Measurements from ENCODE around the gene SLC35D1. TPM values are rescaled to one million over a fixed set of nuclear protein-coding genes. Genes with fewer than 3 reads are reported as not detected.
"Not testable (repeated sequence)": the region's sequence is repeated elsewhere in the genome, so short reads cannot be mapped to it uniquely, and the experiment has no call there.

The SLC35D1 gene
- total and polyA plus RNA-seq, 2 donors: 6.3 to 9.4 TPM

DNA sequence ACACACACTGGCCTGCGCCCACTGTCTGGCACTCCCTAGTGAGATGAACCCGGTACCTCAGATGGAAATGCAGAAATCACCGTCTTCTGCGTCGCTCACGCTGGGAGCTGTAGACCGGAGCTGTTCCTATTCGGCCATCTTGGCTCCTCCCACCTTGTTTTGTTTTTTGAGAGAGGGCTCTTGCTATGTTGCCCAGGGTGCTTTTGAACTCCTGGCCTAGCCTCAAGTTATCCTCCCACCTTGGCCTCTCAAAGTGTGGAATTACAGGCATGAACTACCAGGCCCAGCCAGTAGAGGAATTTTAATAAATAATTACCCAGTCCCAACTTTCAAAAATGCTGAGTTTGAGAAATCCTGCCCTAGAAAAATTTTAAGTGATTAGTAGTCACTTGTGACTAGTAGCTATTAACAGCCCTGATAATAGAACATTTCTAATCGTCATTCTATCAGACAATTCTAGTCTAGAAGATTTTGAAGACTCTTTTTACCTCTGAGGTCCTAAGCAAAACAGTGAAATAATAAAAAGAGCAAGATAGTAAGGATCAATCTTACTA is 30.9 kb upstream of the SLC35D1 start:
- Histone ChIP-seq H3K4me3 (ENCODE audit: low read length in 2 of 2) (no peak overlapping the region), H3K27ac (ENCODE audit: low read depth in 1 of 2, low read length in 1 of 2) (no peak overlapping the region), H3K4me1 (ENCODE audit: control insufficient read depth in 2 of 2, insufficient read depth in 2 of 2, low read length in 2 of 2) (no peaks in the 10 kb centered on the region), H3K9me3 (ENCODE audit: control insufficient read depth in 2 of 2, insufficient read depth in 1 of 2, low read length in 1 of 2) (no peaks in the 10 kb centered on the region), H3K36me3 (ENCODE audit: control insufficient read depth in 2 of 2, insufficient read depth in 2 of 2, low read length in 1 of 2) (no peaks in the 10 kb centered on the region), H3K27me3 (ENCODE audit: control insufficient read depth in 2 of 2, insufficient read depth in 1 of 2, low read length in 1 of 2) (no peaks in the 10 kb centered on the region)
- 99% methylated on average over 7 of the region's 9 CpGs for WGBS
- DNase-seq (ENCODE audit: low read depth in 6 of 9, low spot score in 9 of 9): no peak

- no peaks in the 10 kb centered on the region for H3K4me1 ChIP-seq (ENCODE audit: control insufficient read depth in 2 of 2, insufficient read depth in 2 of 2, low read length in 2 of 2)
- H3K27ac ChIP-seq (ENCODE audit: low read depth in 1 of 2, low read length in 1 of 2): no peak overlapping the region
- WGBS: 98% methylated on average over 3 of the region's 3 CpGs
- H3K9me3 ChIP-seq (ENCODE audit: control insufficient read depth in 2 of 2, insufficient read depth in 1 of 2, low read length in 1 of 2): no peaks in the 10 kb centered on the region
- no peak for DNase-seq (ENCODE audit: low read depth in 6 of 9, low spot score in 9 of 9)
- no peak overlapping the region for H3K4me3 ChIP-seq (ENCODE audit: low read length in 2 of 2)
- H3K27me3 ChIP-seq (ENCODE audit: control insufficient read depth in 2 of 2, insufficient read depth in 1 of 2, low read length in 1 of 2): no peaks in the 10 kb centered on the region
- H3K36me3 ChIP-seq (ENCODE audit: control insufficient read depth in 2 of 2, insufficient read depth in 2 of 2, low read length in 1 of 2): no peaks in the 10 kb centered on the region
Observed at GRCh38 chr1:67078291-67078690, 24.3 kb upstream of the SLC35D1 start.

DNA sequence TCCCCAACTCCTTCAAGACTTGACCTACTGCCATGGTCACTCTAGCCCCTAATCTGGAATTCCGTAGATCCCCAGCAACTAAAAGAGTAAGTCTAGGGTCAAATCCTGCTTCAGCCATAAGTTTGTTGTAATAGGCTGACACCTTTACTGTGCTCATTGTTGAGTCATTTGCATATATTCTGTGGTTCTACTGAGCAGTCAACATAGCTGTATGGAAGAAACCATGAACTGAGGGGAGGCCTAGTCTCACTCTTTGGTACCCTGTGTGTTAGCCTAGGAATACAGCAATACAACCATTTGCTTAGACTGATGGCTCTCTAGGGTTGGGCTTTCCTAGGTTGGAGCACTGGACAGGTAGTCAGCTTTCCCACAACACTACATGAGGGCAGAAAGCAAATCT is 23.6 kb upstream of the SLC35D1 start:
- H3K27me3 ChIP-seq (ENCODE audit: control insufficient read depth in 2 of 2, insufficient read depth in 1 of 2, low read length in 1 of 2): no peaks in the 10 kb centered on the region
- H3K4me3 ChIP-seq (ENCODE audit: low read length in 2 of 2): no peak overlapping the region
- no peak overlapping the region for H3K27ac ChIP-seq (ENCODE audit: low read depth in 1 of 2, low read length in 1 of 2)
- no peaks in the 10 kb centered on the region for H3K9me3 ChIP-seq (ENCODE audit: control insufficient read depth in 2 of 2, insufficient read depth in 1 of 2, low read length in 1 of 2)
- no peaks in the 10 kb centered on the region for H3K4me1 ChIP-seq (ENCODE audit: control insufficient read depth in 2 of 2, insufficient read depth in 2 of 2, low read length in 2 of 2)
- H3K36me3 ChIP-seq (ENCODE audit: control insufficient read depth in 2 of 2, insufficient read depth in 2 of 2, low read length in 1 of 2): no peaks in the 10 kb centered on the region
- DNase-seq (ENCODE audit: low read depth in 6 of 9, low spot score in 9 of 9): no peak
- WGBS: 96% methylated on average over 1 of the region's 1 CpG

DNA sequence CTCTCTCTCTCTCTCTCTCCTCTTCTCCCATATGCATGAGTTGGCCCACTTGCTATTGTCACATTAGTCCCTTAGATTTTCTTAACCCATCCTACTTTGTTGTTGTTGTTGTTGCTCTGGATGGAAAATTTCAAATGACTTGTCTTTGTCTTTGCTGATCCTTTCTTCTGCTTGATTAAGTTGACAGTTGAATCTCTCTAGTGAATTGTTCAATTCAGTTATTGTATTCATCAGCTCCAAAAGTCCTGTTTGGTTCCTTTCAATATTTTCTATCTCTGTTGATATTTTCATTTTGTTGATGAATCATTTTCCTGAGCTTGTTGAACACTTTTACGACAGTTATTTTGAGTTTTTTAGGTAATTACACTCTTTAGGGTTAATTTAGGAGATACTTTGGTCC is 18.8 kb upstream of the SLC35D1 start:
- H3K4me3 ChIP-seq (ENCODE audit: low read length in 2 of 2): no peak overlapping the region
- no peaks in the 10 kb centered on the region for H3K36me3 ChIP-seq (ENCODE audit: control insufficient read depth in 2 of 2, insufficient read depth in 2 of 2, low read length in 1 of 2)
- H3K4me1 ChIP-seq (ENCODE audit: control insufficient read depth in 2 of 2, insufficient read depth in 2 of 2, low read length in 2 of 2): no peaks in the 10 kb centered on the region
- H3K27ac ChIP-seq (ENCODE audit: low read depth in 1 of 2, low read length in 1 of 2): no peak overlapping the region
- no peaks in the 10 kb centered on the region for H3K27me3 ChIP-seq (ENCODE audit: control insufficient read depth in 2 of 2, insufficient read depth in 1 of 2, low read length in 1 of 2)
- no peak for DNase-seq (ENCODE audit: low read depth in 6 of 9, low spot score in 9 of 9)
- peaks cover 0 to 5% of the 10 kb centered on the region in 2 donors for H3K9me3 ChIP-seq (ENCODE audit: control insufficient read depth in 2 of 2, insufficient read depth in 1 of 2, low read length in 1 of 2)
- 96% methylated on average over 1 of the region's 1 CpG for WGBS

- 63% methylated on average over 3 of the region's 3 CpGs for WGBS
- H3K4me1 ChIP-seq (ENCODE audit: control insufficient read depth in 2 of 2, insufficient read depth in 2 of 2, low read length in 2 of 2); H3K4me3 ChIP-seq (ENCODE audit: low read length in 2 of 2); DNase-seq (ENCODE audit: low read depth in 6 of 9, low spot score in 9 of 9); H3K36me3 ChIP-seq (ENCODE audit: control insufficient read depth in 2 of 2, insufficient read depth in 2 of 2, low read length in 1 of 2); H3K27me3 ChIP-seq (ENCODE audit: control insufficient read depth in 2 of 2, insufficient read depth in 1 of 2, low read length in 1 of 2); H3K27ac ChIP-seq (ENCODE audit: low read depth in 1 of 2, low read length in 1 of 2): not testable (repeated sequence)
- H3K9me3 ChIP-seq (ENCODE audit: control insufficient read depth in 2 of 2, insufficient read depth in 1 of 2, low read length in 1 of 2): peaks cover 0 to 10% of the 10 kb centered on the region in 2 donors
Observed at GRCh38 chr1:67067655-67068054, 13.7 kb upstream of the SLC35D1 start.

DNA sequence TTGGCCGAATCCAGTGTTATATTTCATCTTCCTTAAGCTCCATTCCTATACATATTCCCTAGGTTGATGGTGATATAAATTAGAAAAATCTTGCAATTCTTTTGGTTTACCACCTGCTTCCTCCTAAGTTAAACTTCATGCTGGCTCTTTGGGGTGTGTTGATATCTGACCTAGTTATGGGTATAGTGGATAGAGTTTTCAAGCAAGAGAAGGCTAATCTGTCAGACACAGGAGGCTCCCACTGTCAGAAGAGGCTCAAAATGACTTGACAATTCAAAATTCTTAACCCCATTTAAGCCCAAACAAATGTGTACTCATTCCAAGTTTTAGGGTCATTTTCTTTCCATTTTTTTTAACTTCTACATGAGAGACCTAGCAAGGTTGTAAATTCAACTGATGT is 8.5 kb upstream of the SLC35D1 start:
- Histone ChIP-seq H3K4me3 (ENCODE audit: low read length in 2 of 2) (no peak overlapping the region), H3K9me3 (ENCODE audit: control insufficient read depth in 2 of 2, insufficient read depth in 1 of 2, low read length in 1 of 2) (peaks cover 0 to 2% of the 10 kb centered on the region in 2 donors), H3K36me3 (ENCODE audit: control insufficient read depth in 2 of 2, insufficient read depth in 2 of 2, low read length in 1 of 2) (no peaks in the 10 kb centered on the region), H3K27me3 (ENCODE audit: control insufficient read depth in 2 of 2, insufficient read depth in 1 of 2, low read length in 1 of 2) (no peaks in the 10 kb centered on the region), H3K4me1 (ENCODE audit: control insufficient read depth in 2 of 2, insufficient read depth in 2 of 2, low read length in 2 of 2) (no peaks in the 10 kb centered on the region), H3K27ac (ENCODE audit: low read depth in 1 of 2, low read length in 1 of 2) (no peak overlapping the region)
- DNase-seq (ENCODE audit: low read depth in 6 of 9, low spot score in 9 of 9): no peak
- 98% methylated on average over 1 of the region's 1 CpG for WGBS

DNA sequence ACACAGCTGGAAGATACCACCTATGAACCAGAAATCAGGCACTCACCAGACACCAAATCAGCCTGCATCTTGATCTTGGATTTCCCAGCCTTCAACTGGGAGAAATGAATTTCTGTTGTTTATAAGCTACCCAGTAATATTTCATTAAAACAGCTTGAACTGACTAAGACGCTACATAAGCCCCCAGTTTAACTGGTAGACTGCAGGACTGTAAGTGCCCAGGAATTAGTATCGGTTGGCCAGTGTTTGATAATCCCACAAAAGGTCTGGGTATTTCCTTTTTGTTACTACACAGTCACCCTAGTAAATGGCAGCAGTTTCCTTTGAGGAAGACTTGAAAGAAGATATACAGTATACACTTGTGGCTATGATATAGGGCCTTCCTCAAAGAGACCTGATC is 7.3 kb upstream of the SLC35D1 start:
- no peak for DNase-seq (ENCODE audit: low read depth in 6 of 9, low spot score in 9 of 9)
- H3K36me3 ChIP-seq (ENCODE audit: control insufficient read depth in 2 of 2, insufficient read depth in 2 of 2, low read length in 1 of 2): no peaks in the 10 kb centered on the region
- no peak overlapping the region for H3K27ac ChIP-seq (ENCODE audit: low read depth in 1 of 2, low read length in 1 of 2)
- H3K27me3 ChIP-seq (ENCODE audit: control insufficient read depth in 2 of 2, insufficient read depth in 1 of 2, low read length in 1 of 2): no peaks in the 10 kb centered on the region
- WGBS: 97% methylated on average over 2 of the region's 2 CpGs
- H3K4me1 ChIP-seq (ENCODE audit: control insufficient read depth in 2 of 2, insufficient read depth in 2 of 2, low read length in 2 of 2): no peaks in the 10 kb centered on the region
- no peak overlapping the region for H3K4me3 ChIP-seq (ENCODE audit: low read length in 2 of 2)
- no peaks in the 10 kb centered on the region for H3K9me3 ChIP-seq (ENCODE audit: control insufficient read depth in 2 of 2, insufficient read depth in 1 of 2, low read length in 1 of 2)

- 96% methylated on average over 2 of the region's 2 CpGs for WGBS
- H3K9me3 ChIP-seq (ENCODE audit: control insufficient read depth in 2 of 2, insufficient read depth in 1 of 2, low read length in 1 of 2): no peaks in the 10 kb centered on the region
Observed at GRCh38 chr1:67060811-67061218, 6.9 kb upstream of the SLC35D1 start.

DNA sequence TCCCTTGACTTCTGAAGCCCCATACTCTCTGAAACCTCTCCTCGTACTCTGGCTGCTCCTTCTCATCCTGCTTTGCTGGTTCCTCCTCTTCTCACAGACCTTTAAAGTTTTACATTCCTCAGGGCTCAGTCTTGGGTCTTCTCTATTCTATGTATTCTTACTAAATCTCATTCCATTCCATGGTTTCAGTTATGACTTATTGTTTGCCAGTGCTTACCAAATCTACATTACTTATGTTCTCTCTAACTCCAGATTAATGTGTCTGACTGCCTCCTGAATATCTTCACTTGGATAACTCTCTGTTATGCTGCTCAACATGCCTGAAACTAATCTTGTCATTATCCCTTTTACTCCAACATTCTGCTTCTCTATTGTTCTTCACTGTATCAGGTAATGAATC is 5.4 kb upstream of the SLC35D1 start:
- H3K27ac ChIP-seq (ENCODE audit: low read depth in 1 of 2, low read length in 1 of 2): no peak overlapping the region
- H3K4me1 ChIP-seq (ENCODE audit: control insufficient read depth in 2 of 2, insufficient read depth in 2 of 2, low read length in 2 of 2): peaks cover 0 to 3% of the 10 kb centered on the region in 2 donors
- no peaks in the 10 kb centered on the region for H3K9me3 ChIP-seq (ENCODE audit: control insufficient read depth in 2 of 2, insufficient read depth in 1 of 2, low read length in 1 of 2)
- no peak for DNase-seq (ENCODE audit: low read depth in 6 of 9, low spot score in 9 of 9)
- H3K4me3 ChIP-seq (ENCODE audit: low read length in 2 of 2): no peak overlapping the region
- H3K27me3 ChIP-seq (ENCODE audit: control insufficient read depth in 2 of 2, insufficient read depth in 1 of 2, low read length in 1 of 2): no peaks in the 10 kb centered on the region
- no peaks in the 10 kb centered on the region for H3K36me3 ChIP-seq (ENCODE audit: control insufficient read depth in 2 of 2, insufficient read depth in 2 of 2, low read length in 1 of 2)
- WGBS: 95% methylated on average over 1 of the region's 1 CpG

More at GRCh38 chr1:67060811-67061218, 6.9 kb upstream of the SLC35D1 start:
- no peaks in the 10 kb centered on the region for H3K27me3 ChIP-seq (ENCODE audit: control insufficient read depth in 2 of 2, insufficient read depth in 1 of 2, low read length in 1 of 2)
- H3K4me3 ChIP-seq (ENCODE audit: low read length in 2 of 2): no peak overlapping the region
- H3K27ac ChIP-seq (ENCODE audit: low read depth in 1 of 2, low read length in 1 of 2): no peak overlapping the region
- no peaks in the 10 kb centered on the region for H3K36me3 ChIP-seq (ENCODE audit: control insufficient read depth in 2 of 2, insufficient read depth in 2 of 2, low read length in 1 of 2)
- no peaks in the 10 kb centered on the region for H3K4me1 ChIP-seq (ENCODE audit: control insufficient read depth in 2 of 2, insufficient read depth in 2 of 2, low read length in 2 of 2)
- no peak for DNase-seq (ENCODE audit: low read depth in 6 of 9, low spot score in 9 of 9)

DNA sequence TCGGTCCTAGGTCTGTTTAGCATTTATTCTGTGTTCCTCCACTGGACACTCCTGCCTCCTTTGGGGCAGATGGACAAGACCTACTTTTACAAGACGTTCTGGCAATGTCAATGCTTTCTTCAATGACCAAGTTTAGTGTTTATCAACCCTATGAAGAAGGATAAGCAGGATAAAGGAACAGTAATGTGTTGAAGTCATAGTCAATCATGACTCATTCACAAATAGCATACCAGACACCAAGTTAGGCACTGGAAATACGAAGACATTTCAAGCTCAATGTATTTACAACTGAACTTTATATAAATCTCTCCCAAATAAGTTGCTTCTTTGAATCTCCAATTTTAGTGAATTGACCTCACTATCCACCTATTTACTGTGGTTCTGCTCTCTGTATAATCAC is 4.8 kb upstream of the SLC35D1 start:
- DNase-seq (ENCODE audit: low read depth in 6 of 9, low spot score in 9 of 9): no peak
- Histone ChIP-seq H3K36me3 (ENCODE audit: control insufficient read depth in 2 of 2, insufficient read depth in 2 of 2, low read length in 1 of 2) (no peaks in the 10 kb centered on the region), H3K4me3 (ENCODE audit: low read length in 2 of 2) (no peak overlapping the region), H3K9me3 (ENCODE audit: control insufficient read depth in 2 of 2, insufficient read depth in 1 of 2, low read length in 1 of 2) (no peaks in the 10 kb centered on the region), H3K27ac (ENCODE audit: low read depth in 1 of 2, low read length in 1 of 2) (no peak overlapping the region), H3K4me1 (ENCODE audit: control insufficient read depth in 2 of 2, insufficient read depth in 2 of 2, low read length in 2 of 2) (peaks cover 0 to 3% of the 10 kb centered on the region in 2 donors), H3K27me3 (ENCODE audit: control insufficient read depth in 2 of 2, insufficient read depth in 1 of 2, low read length in 1 of 2) (no peaks in the 10 kb centered on the region)
- WGBS: 92% methylated on average over 3 of the region's 3 CpGs
